Cardiac fibroblast (primary cell): ENCODE data around the gene ZNF200.

Experiments
- DNase-seq, 2 donors: peaks; one replicate each; pipeline versions ENCODE4 v3.0.0 to v3.0.0-alpha.2; 2010; ENCODE audit warnings: low read depth in 2 of 2
- H3K4me3 ChIP-seq, 2 donors: replicated peaks in 1 of 2; 1 replicate in 1 of 2; 2 replicates in 1 of 2; pipeline ENCODE4 v1.5.1; 2011; ENCODE audit warnings: low read depth in 2 of 2, low read length in 2 of 2, mild to moderate bottlenecking in 2 of 2, moderate library complexity in 1 of 2
- TF ChIP-seq, protein P1 (sequence below): IDR thresholded peaks from one replicate; pipeline ENCODE4 v1.5.1; 2011; ENCODE audit warnings: low read depth, mild to moderate bottlenecking, low read length, inconsistent platforms

ZNF200 gene

DNA sequence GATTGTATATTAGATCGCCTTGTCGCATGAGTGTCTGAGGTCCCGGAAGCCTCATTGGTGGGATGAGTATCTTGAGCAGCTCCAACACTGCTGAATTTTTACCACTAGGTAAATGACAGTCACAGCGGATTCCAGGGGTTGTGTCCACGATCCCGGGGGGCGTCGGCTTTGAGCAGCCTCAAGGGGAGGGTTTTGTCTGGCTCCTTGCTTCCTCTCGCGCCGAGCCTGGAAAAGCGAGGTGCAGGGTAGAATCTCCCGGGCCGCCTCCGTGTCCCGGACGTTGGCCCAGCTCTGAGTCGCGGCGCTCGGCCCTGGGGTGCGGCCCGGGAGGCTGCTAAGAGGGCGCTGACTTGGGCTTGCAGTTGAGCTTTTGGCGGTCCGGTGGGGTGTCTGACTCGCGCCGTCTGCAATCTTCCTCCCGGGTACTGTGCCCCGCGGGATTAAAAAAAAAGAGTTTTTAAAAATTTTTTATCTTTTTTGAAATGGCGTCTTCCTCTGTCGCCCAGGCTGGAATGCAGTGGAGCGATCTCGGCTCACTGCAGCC lies 42.4 kb downstream of the ZNF200 start:
- TF ChIP-seq, protein P1, sequence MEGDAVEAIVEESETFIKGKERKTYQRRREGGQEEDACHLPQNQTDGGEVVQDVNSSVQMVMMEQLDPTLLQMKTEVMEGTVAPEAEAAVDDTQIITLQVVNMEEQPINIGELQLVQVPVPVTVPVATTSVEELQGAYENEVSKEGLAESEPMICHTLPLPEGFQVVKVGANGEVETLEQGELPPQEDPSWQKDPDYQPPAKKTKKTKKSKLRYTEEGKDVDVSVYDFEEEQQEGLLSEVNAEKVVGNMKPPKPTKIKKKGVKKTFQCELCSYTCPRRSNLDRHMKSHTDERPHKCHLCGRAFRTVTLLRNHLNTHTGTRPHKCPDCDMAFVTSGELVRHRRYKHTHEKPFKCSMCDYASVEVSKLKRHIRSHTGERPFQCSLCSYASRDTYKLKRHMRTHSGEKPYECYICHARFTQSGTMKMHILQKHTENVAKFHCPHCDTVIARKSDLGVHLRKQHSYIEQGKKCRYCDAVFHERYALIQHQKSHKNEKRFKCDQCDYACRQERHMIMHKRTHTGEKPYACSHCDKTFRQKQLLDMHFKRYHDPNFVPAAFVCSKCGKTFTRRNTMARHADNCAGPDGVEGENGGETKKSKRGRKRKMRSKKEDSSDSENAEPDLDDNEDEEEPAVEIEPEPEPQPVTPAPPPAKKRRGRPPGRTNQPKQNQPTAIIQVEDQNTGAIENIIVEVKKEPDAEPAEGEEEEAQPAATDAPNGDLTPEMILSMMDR: no peak
- no peak for DNase-seq
- no peak overlapping the region for H3K4me3 ChIP-seq

DNA sequence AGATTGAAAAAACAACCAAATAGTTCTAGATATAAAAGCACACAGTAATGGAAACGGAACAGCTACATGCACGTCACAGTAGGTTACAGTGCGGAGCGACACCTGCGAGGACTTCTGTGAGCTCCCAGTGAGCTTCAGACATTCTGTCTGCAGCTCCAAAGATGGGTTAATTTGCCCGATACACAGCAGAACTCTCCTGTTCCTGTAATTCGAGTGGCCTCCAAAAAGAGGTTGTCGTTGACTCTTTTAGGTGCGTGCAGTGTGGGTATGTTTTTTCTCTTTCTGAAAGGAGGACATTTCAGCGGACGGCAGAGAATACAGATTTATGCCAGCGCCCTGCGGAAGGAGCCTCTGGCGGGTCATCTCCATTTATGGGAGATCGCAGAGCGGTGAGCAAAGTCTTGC lies 44.0 kb downstream of the ZNF200 start:
- no peak for DNase-seq
- TF ChIP-seq, protein P1: no peak
- H3K4me3 ChIP-seq: peak overlapping the region in 1 of 2 donors; percentile 45

DNA sequence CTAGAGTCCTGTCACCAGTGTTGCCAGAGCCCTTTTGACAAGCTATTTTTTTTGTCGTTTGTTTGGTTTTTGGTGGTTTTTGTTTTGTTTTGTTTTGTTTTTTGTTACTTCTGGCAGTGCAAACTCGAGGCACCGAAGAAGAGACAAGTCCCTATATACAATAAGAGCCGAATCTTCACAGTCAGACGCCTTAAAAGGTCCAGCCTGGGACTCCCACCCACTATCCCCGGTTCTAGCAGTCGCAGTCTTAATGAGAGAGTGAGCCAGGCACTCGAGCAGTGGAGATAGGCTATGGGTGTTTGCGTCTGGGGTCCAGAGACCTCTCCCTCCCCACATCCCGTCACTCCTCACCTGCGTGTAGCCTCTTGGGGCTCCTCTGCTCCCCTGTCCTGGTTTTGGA lies 45.1 kb downstream of the ZNF200 start:
- DNase-seq: no peak
- no peak overlapping the region for H3K4me3 ChIP-seq
- TF ChIP-seq, protein P1: no peak

DNA sequence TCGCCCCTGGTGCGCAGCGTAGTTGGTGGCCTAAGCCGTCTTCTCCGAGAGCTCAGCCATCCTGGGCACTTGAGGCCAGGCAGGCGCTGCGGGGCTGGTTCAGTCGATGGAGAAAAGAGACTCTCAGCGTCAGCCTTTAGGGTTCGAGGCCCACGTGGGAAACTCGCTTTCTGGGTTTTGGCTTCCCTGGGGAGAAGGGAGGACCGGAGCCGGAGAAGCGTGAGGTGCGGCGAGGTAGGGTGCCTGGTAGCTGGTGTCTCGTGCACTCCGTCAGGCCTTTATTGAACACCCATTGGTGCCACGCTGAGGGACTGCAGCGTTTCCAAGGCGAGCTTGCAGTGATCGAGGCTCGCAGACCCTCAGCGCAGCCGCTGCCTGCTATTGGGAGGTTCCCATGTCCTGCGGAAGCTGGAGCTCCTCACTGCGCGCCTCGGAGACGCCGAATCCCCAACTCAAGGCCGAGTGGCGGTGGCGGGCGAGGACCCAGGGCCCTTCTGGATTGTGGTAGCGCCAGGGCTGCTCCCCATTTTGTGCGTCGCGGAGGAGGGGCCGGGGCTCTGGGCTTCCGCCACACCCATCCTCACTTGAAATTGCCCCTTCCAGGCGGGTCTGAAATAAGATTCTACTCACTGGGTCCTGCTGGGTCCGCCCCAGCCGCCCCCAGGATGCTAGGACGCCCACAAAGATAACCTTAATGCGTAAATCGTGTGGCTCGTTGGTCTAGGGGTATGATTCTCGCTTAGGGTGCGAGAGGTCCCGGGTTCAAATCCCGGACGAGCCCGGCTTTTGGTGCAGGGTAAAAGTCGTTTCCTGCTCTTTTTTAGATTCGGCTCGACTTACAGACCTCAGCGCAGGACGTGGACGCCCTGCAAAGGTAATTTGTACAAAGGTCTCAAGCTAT lies 45.8 kb downstream of the ZNF200 start:
- TF ChIP-seq, protein P1: no peak
- peak overlapping the region; percentile 53 to 67 for H3K4me3 ChIP-seq
- DNase-seq: peak; percentile 49 to 86

DNA sequence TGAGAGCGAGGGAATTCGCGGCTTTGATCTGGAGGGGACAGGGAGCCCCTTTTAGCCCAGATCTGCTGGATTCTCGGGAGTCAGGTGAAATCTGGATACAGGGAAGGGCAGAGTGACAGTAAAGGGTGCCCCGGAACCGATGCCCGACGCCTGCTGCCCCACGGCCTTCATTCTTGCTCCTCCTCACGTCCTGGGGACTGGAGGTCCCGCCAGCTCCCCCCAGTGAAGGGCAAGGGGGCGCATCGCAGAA lies 46.4 kb downstream of the ZNF200 start:
- TF ChIP-seq, protein P1: no peak
- H3K4me3 ChIP-seq: peak overlapping the region; percentile 53 to 67
- no peak for DNase-seq

DNA sequence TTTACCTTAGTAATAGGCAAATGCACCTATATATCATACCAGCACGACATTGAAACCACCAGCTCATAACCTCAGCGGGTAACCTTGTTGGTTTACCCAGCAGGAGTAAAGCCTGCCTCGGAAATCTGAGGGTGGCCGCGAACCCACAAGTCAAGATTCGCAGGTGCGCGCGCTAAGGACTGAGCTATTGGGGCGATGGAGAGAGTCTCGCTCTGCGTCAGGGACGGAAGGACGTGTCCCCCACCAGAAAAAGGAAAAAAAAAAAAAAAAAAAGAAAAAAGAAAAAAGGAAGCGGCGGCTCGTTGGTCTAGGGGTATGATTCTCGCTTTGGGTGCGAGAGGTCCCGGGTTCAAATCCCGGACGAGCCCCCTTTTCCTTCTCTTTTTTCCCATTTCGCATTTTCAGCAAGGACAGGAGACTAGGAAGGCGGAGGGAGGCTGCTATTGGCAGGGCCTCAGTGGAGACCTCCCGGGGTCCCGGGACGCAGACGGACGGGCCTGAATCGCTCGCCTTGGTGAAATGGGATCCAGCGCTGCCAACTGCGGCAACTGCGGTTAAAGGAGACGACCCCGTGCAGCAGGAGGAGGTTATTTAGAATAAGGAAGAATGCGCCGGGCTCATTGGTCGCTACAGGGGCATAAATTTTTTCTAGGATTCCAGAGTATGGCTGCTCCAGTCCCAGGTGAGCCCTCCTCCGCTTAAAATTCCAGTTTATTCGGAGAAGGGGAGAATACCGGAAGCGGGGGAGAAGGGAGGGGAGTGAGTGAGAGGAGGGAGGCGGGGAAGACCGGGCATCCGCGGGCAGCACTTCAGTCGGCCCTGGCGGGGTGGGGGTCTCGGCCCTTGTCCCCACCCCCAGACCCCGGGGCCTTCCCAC lies 46.9 kb downstream of the ZNF200 start, which contains the start of gene OR1F1:
TSS of gene OR1F1 (plus strand) at position 407 of the 877 bp plus-strand sequence.
- H3K4me3 ChIP-seq: peak within 1 kb of the TSS; percentile 53 to 67
- TF ChIP-seq, protein P1: no peak
- DNase-seq: peak; percentile 55 to 91
